Rectal smooth muscle tissue (tissue), 1 donor: Measurements from ENCODE around the gene PARD3B.

Experiments used
- H3K27ac ChIP-seq: one replicate; pipeline ENCODE4 v1.7.0; 2013; ENCODE audit warnings: low read depth, low read length, inconsistent platforms
- H3K27me3 ChIP-seq: one replicate; pipeline ENCODE4 v1.7.0; 2013; ENCODE audit warnings: low read length; ENCODE audit not compliant: control insufficient read depth, insufficient read depth
- H3K36me3 ChIP-seq: one replicate; pipeline ENCODE4 v1.7.0; 2013; ENCODE audit warnings: low read length; ENCODE audit not compliant: control insufficient read depth, insufficient read depth
- H3K4me1 ChIP-seq: one replicate; pipeline ENCODE4 v1.7.0; 2013; ENCODE audit warnings: low read length; ENCODE audit not compliant: control insufficient read depth, insufficient read depth
- H3K4me3 ChIP-seq: one replicate; pipeline ENCODE4 v1.7.0; 2013; ENCODE audit warnings: low read length
- H3K9ac ChIP-seq: one replicate; pipeline ENCODE4 v1.7.0; 2013; ENCODE audit warnings: low read length

The PARD3B gene

GRCh38 chr2:205561441-205561840 is 1016.2 kb downstream of the PARD3B start:
- Histone ChIP-seq H3K4me3 (no peak overlapping the region), H3K9ac (no peak overlapping the region), H3K4me1 (no peaks in the 10 kb centered on the region), H3K27me3 (no peaks in the 10 kb centered on the region), H3K27ac (no peak overlapping the region), H3K36me3 (no peaks in the 10 kb centered on the region)

DNA sequence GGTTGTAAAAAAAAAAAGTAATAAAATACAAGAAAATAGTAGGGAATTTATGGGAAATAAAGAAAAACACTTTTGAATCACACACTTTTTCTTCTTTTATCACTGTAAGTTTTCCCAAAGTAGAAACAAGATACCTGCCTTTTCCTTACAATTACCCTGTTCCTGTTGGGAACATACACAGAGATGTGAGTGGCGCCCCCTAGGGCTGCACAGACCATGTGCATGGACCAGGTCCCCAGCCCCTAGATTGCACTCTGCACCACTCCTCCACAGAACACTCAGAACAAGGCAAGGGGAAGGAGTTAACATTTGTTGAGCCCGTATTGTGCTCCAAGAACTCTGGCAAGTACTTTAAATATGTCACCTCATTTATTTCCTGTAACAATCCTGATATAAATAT is 1018.4 kb downstream of the PARD3B start:
- Histone ChIP-seq H3K9ac (no peak overlapping the region), H3K4me1 (no peaks in the 10 kb centered on the region), H3K27ac (no peak overlapping the region), H3K27me3 (no peaks in the 10 kb centered on the region), H3K4me3 (no peak overlapping the region), H3K36me3 (no peaks in the 10 kb centered on the region)

- no peaks in the 10 kb centered on the region for H3K27me3 ChIP-seq
Observed at GRCh38 chr2:205564346-205565141, 1019.3 kb downstream of the PARD3B start.

GRCh38 chr2:205565142-205565522 is 1019.9 kb downstream of the PARD3B start:
- Histone ChIP-seq H3K27ac (no peak overlapping the region), H3K4me3 (no peak overlapping the region), H3K9ac (no peak overlapping the region), H3K36me3 (no peaks in the 10 kb centered on the region), H3K27me3 (no peaks in the 10 kb centered on the region), H3K4me1 (no peaks in the 10 kb centered on the region)

More at GRCh38 chr2:205564346-205565141, 1019.3 kb downstream of the PARD3B start:
- Histone ChIP-seq H3K27ac (no peak overlapping the region), H3K4me3 (no peak overlapping the region), H3K9ac (no peak overlapping the region), H3K36me3 (no peaks in the 10 kb centered on the region), H3K4me1 (no peaks in the 10 kb centered on the region)

DNA sequence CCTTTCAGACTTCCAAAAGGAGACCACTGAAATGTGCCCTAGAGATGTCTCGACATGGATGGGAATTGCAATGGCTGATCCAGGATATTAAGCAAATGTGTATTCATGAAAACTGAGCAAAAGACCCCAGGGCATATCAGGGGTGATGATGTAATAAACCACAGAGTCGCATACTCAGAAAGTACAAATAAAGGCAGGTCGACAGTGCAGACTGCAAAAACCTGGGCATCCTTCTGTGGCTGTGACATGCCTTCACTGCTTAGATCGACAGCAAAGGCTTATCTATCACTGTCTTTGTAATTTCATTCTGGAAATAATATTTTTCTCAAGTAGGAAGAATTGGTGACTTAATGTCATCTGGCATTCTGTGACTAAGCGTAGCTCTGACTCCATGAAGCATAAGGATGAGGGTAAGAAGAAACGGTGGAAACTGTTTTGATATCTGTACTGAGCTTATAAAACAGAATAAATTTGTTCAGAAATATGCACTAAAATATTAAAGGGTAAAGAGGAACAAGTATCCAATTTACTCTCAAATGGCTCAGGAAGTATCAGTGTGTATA is 1021.4 kb downstream of the PARD3B start:
- Histone ChIP-seq H3K4me3 (no peak overlapping the region), H3K27me3 (no peaks in the 10 kb centered on the region), H3K4me1 (peaks cover 6% of the 10 kb centered on the region), H3K27ac (no peak overlapping the region), H3K36me3 (no peaks in the 10 kb centered on the region), H3K9ac (no peak overlapping the region)

GRCh38 chr2:205568620-205569019 is 1023.3 kb downstream of the PARD3B start:
- Histone ChIP-seq H3K9ac (no peak overlapping the region), H3K4me1 (peaks cover 8% of the 10 kb centered on the region), H3K27me3 (no peaks in the 10 kb centered on the region), H3K4me3 (no peak overlapping the region), H3K27ac (no peak overlapping the region), H3K36me3 (no peaks in the 10 kb centered on the region)

- H3K27ac ChIP-seq, result peak overlapping the region; percentile 28
- no peak overlapping the region for H3K9ac ChIP-seq
- H3K36me3 ChIP-seq, result no peaks in the 10 kb centered on the region
- no peaks in the 10 kb centered on the region for H3K27me3 ChIP-seq
- H3K4me3 ChIP-seq, result no peak overlapping the region
- H3K4me1 ChIP-seq, result peaks cover 8% of the 10 kb centered on the region
Observed at GRCh38 chr2:205570648-205571047, 1025.4 kb downstream of the PARD3B start.

DNA sequence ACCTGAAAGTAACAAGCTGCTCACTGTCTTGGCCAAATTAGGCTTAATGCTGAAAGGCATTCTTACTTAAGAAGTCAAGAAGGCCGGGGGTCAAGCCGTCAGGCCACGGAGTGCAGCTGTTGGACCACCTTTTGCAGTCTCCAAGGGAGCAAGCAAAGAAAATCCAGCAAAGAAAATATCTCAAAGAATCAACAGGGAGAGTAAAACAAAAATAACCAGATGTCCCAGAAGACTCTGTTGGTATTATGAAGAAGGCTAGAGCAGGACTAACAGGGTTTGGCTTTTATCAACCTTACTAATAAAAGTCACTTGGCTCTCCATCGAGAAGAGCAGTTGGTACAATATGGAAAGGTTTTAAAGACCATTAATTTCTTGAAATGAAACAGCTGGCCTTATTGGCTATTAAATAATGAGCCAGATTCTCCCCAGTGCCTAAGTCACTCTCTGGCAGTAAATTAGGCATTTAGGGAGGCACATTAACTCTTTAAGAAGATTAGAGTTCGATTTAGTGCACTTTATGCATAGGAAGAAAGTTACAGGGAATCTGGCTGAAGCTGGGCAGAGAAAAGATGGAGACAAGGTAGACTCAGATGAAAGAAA is 1026.2 kb downstream of the PARD3B start:
- Histone ChIP-seq H3K27ac (peak overlapping the region; percentile 21), H3K9ac (no peak overlapping the region), H3K27me3 (no peaks in the 10 kb centered on the region), H3K36me3 (no peaks in the 10 kb centered on the region), H3K4me3 (no peak overlapping the region), H3K4me1 (peaks cover 8% of the 10 kb centered on the region)

DNA sequence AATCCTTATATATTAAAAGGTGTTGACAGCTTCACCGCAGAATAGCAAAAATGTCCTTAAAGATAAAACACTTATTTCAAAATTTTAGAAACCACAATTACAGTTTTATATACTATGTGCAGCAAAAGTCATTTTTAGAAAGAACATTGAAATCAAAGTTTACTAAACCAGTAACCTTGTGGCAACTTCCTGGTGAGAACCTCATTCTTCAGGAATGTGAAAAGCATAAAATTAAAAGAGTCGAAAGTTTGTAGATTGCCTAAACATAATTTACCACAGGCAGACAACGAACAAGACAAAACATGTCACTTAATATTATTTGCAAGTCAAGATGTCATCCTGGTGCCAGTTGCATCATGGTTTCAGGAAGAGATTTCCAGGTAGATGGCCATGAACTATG is 1028.7 kb downstream of the PARD3B start:
- H3K36me3 ChIP-seq, result no peaks in the 10 kb centered on the region
- H3K27me3 ChIP-seq, result no peaks in the 10 kb centered on the region
- H3K9ac ChIP-seq, result no peak overlapping the region
- peaks cover 8% of the 10 kb centered on the region for H3K4me1 ChIP-seq
- H3K27ac ChIP-seq, result no peak overlapping the region
- no peak overlapping the region for H3K4me3 ChIP-seq

DNA sequence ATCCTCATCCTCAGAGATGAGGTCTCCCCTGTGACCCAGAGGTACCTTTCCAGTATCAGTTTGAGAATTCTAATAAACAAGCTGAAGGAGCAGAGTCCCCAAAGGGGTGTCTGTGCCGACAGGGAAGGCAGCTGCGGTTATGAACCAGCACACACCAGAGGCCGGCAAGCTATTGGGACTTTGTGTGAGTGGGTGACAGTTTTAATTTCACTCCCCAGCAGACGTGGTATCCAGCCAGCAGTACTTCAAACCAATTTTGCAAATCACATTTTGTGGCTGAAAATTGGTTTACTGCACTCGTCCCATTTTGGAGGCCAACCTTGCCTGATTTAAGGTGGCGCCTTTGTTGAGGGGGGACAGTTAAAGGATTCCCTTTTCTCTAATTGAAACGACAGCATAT is 1034.1 kb downstream of the PARD3B start:
- Histone ChIP-seq H3K9ac (no peak overlapping the region), H3K36me3 (no peaks in the 10 kb centered on the region), H3K27ac (no peak overlapping the region), H3K27me3 (no peaks in the 10 kb centered on the region), H3K4me1 (no peaks in the 10 kb centered on the region), H3K4me3 (no peak overlapping the region)

DNA sequence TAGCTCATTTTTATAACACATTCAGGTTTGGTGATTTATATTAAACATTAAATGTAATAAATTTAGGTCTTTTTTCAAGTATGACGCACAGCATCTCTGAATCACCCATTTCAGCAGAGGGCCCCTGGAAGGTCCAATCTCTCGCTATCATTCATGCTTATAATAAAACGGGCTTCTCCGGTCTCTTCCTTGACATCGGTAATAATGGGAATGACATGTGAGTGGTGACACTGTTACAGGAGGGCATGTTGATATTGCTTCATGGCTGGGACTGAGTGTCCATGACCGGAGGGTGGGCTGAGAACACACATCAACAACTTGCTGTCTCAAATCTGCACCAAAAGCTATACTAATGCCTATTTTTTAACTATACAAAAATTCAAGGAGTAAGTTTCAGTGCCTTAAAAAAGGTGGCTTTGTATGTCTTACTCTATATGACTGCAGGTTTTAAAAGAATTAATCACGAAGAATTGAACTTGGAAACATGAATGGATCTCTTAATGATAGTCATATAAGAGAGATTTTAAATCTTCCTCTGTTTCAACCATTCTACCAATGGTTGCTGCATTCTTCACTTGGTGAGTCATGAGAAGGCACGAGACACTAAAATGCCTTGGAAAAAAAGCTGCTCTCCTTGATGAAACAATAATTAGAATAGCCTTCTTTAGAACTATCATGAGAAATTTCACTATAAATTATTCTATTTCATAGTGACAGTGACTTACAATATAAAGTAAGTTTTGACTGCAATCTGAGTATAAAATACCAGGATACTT is 1035.1 kb downstream of the PARD3B start:
- H3K4me3 ChIP-seq, result no peak overlapping the region

DNA sequence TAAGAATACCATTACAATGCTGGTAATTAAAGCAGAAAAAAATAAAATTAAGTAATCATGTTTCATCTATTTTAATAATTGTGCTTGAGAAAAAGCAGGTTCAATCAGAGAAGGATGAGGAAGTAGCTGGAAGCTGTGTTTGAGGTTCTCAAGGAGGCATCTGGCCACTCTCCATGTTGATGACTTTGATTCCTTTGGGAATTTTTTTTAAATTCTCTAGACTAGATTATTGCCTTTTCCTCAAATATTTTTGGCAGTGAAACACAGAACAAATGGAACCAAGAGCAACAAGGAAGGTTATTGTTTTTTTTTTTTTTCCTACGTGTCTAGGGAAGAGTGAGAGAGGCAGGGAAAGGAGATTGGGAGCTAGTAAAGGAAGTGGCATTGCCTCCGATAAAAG is 1037.1 kb downstream of the PARD3B start:
- Histone ChIP-seq H3K27ac (no peak overlapping the region), H3K4me1 (no peaks in the 10 kb centered on the region), H3K36me3 (no peaks in the 10 kb centered on the region), H3K4me3 (no peak overlapping the region), H3K27me3 (no peaks in the 10 kb centered on the region), H3K9ac (no peak overlapping the region)

More for the DNA sequence above, 1035.1 kb downstream of the PARD3B start:
- no peaks in the 10 kb centered on the region for H3K27me3 ChIP-seq
- H3K27ac ChIP-seq, result no peak overlapping the region
- H3K4me1 ChIP-seq, result no peaks in the 10 kb centered on the region
- H3K36me3 ChIP-seq, result no peaks in the 10 kb centered on the region
- no peak overlapping the region for H3K9ac ChIP-seq
